ENCODE data around the gene EPHA4. TPM values are rescaled to one million over a fixed set of nuclear protein-coding genes. Genes with fewer than 3 reads are reported as not detected.

The EPHA4 gene
- total and polyA plus RNA-seq, 2 donors (not counting 1 experiment from before 2014, with no cell fraction given), result 10.7 to 54.9 TPM

DNA sequence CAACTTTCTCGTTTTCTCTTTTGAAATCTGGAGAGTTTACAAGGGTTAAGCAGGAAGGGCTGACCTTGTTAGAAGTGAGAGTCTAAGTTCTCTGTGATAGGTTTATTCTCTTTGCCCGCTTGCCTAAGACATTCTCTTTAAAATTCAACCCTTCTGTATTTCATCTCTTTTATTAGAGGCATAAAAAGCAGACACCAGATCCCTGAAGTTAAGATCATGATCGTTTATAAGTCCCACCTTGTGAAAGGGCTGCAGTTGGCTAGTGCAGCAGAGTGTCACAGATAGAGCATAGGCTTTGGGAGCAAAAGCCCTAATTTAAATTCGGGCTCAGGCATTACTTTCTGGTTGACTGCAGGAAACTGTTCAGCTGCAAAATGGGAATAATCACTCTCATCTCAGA lies 181.2 kb downstream of the EPHA4 start:
- ATAC-seq (ENCODE audit: low read depth) (no peak), DNase-seq (no peak)
- no peak overlapping the region for H3K9ac ChIP-seq (ENCODE audit: low read length)
- ChIA-PET CTCF (no interaction called here), POLR2A (no interaction called here)
- H3K36me3 ChIP-seq (replicated peaks in 1 of 2; ENCODE audit: control extremely low read depth in 1 of 2, control insufficient read depth in 1 of 2, extremely low read depth in 1 of 2, insufficient read depth in 2 of 2, low read length in 1 of 2), result no peaks in the 10 kb centered on the region
- no peak overlapping the region for H3K4me3 ChIP-seq (ENCODE audit: control extremely low read depth in 1 of 5, extremely low read depth in 1 of 5, insufficient read depth in 1 of 5, low read depth in 2 of 5, low read length in 4 of 5)
- Mint-ChIP-seq H3K27me3 (peaks cover 6% of the 10 kb centered on the region), H3K27ac (no peak overlapping the region), H3K4me1 (no peaks in the 10 kb centered on the region), H3K9me3 (ENCODE audit: insufficient read depth) (no peaks in the 10 kb centered on the region), H3K4me3 (no peak overlapping the region)
- no peaks in the 10 kb centered on the region for H3K4me1 ChIP-seq (ENCODE audit: control insufficient read depth in 2 of 2, insufficient read depth in 2 of 2, low read length in 2 of 2)
- no peaks in the 10 kb centered on the region for H3K79me2 ChIP-seq (ENCODE audit: control insufficient read depth, insufficient read depth, low read length)
- no peaks in the 10 kb centered on the region for H3K27me3 ChIP-seq (replicated peaks in 1 of 4; ENCODE audit: control extremely low read depth in 1 of 4, control insufficient read depth in 3 of 4, insufficient read depth in 4 of 4, low read length in 3 of 4)
- no peak overlapping the region for H3K27ac ChIP-seq (ENCODE audit: low read length in 2 of 2)
- WGBS (ENCODE audit: insufficient coverage), result 77% methylated on average over 2 of the region's 4 CpGs
- no peak overlapping the region for H2AFZ ChIP-seq (ENCODE audit: insufficient read depth, low read depth, low read length, poor library complexity, severe bottlenecking)
- no peaks in the 10 kb centered on the region for H3K9me3 ChIP-seq (ENCODE audit: control extremely low read depth in 1 of 3, control insufficient read depth in 2 of 3, insufficient read depth in 1 of 3, low read length in 2 of 3)
- TF ChIP-seq CTCF (IDR thresholded peaks at IDR 0.05) (no peak), EZH2 (IDR thresholded peaks at IDR 0.05; ENCODE audit: borderline replicate concordance, insufficient read depth, low read depth, low read length, poor library complexity, severe bottlenecking) (no peak)
- intact Hi-C loops (cut with micrococcal nuclease), result no loop called here
- no peaks in the 10 kb centered on the region for H4K20me1 ChIP-seq (ENCODE audit: control insufficient read depth, insufficient read depth, low read length, poor library complexity, severe bottlenecking)
- no peak overlapping the region for H3K4me2 ChIP-seq (replicated peaks; ENCODE audit: low read depth, low read length, poor library complexity, severe bottlenecking)

DNA sequence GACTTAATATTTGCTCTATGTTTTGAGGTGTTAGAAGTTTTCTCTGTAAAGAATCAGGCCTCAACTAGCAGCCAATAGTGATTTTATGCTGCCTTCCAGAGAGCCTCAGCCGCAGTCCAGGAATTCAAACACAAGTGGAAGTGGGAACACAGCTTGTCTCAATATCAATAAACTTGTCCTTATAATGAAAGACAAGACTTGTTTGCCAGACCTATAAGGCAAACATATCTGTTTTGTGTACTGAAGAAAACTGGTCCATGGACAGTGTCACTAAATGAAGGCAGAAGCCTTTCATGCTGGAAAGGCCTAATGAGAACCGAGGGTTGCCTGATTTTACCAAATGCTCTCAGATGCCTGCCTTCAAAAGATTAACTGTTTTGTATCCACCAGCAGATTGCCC lies 182.2 kb downstream of the EPHA4 start:
- TF ChIP-seq EZH2 (IDR thresholded peaks at IDR 0.05; ENCODE audit: borderline replicate concordance, insufficient read depth, low read depth, low read length, poor library complexity, severe bottlenecking), result no peak
- TF ChIP-seq CTCF (IDR thresholded peaks at IDR 0.05), result no peak
- H4K20me1 ChIP-seq (ENCODE audit: control insufficient read depth, insufficient read depth, low read length, poor library complexity, severe bottlenecking), result no peaks in the 10 kb centered on the region
- Mint-ChIP-seq H3K27me3 (peaks cover 3% of the 10 kb centered on the region), H3K4me1 (no peaks in the 10 kb centered on the region), H3K4me3 (no peak overlapping the region), H3K9me3 (ENCODE audit: insufficient read depth) (no peaks in the 10 kb centered on the region), H3K27ac (no peak overlapping the region)
- no peak overlapping the region for H2AFZ ChIP-seq (ENCODE audit: insufficient read depth, low read depth, low read length, poor library complexity, severe bottlenecking)
- H3K27ac ChIP-seq (ENCODE audit: low read length in 2 of 2), result no peak overlapping the region
- ATAC-seq (ENCODE audit: low read depth), result no peak
- no peaks in the 10 kb centered on the region for H3K4me1 ChIP-seq (ENCODE audit: control insufficient read depth in 2 of 2, insufficient read depth in 2 of 2, low read length in 2 of 2)
- no peaks in the 10 kb centered on the region for H3K9me3 ChIP-seq (ENCODE audit: control extremely low read depth in 1 of 3, control insufficient read depth in 2 of 3, insufficient read depth in 1 of 3, low read length in 2 of 3)
- H3K9ac ChIP-seq (ENCODE audit: low read length), result no peak overlapping the region
- intact Hi-C loops (cut with micrococcal nuclease), result no loop called here
- no peaks in the 10 kb centered on the region for H3K36me3 ChIP-seq (replicated peaks in 1 of 2; ENCODE audit: control extremely low read depth in 1 of 2, control insufficient read depth in 1 of 2, extremely low read depth in 1 of 2, insufficient read depth in 2 of 2, low read length in 1 of 2)
- no peaks in the 10 kb centered on the region for H3K27me3 ChIP-seq (replicated peaks in 1 of 4; ENCODE audit: control extremely low read depth in 1 of 4, control insufficient read depth in 3 of 4, insufficient read depth in 4 of 4, low read length in 3 of 4)
- no peak for DNase-seq
- H3K4me2 ChIP-seq (replicated peaks; ENCODE audit: low read depth, low read length, poor library complexity, severe bottlenecking), result no peak overlapping the region
- CTCF ChIA-PET, result no interaction called here
- H3K4me3 ChIP-seq (ENCODE audit: control extremely low read depth in 1 of 5, extremely low read depth in 1 of 5, insufficient read depth in 1 of 5, low read depth in 2 of 5, low read length in 4 of 5), result no peak overlapping the region
- WGBS (ENCODE audit: insufficient coverage), result 100% methylated on average over 1 of the region's 2 CpGs
- POLR2A ChIA-PET, result no interaction called here
- no peaks in the 10 kb centered on the region for H3K79me2 ChIP-seq (ENCODE audit: control insufficient read depth, insufficient read depth, low read length)
